CD4-positive, alpha-beta T cell treated with Interleukin-15 for 1 hour (primary cell): ENCODE results near the gene ANTXRL.
"Not testable (repeated sequence)": the region's sequence is repeated elsewhere in the genome, so short reads cannot be mapped to it uniquely, and the experiment has no call there.

Source experiments
- DNase-seq: peaks from one replicate; pipeline ENCODE4 v3.0.0-alpha.2; 2020

The ANTXRL gene

DNA sequence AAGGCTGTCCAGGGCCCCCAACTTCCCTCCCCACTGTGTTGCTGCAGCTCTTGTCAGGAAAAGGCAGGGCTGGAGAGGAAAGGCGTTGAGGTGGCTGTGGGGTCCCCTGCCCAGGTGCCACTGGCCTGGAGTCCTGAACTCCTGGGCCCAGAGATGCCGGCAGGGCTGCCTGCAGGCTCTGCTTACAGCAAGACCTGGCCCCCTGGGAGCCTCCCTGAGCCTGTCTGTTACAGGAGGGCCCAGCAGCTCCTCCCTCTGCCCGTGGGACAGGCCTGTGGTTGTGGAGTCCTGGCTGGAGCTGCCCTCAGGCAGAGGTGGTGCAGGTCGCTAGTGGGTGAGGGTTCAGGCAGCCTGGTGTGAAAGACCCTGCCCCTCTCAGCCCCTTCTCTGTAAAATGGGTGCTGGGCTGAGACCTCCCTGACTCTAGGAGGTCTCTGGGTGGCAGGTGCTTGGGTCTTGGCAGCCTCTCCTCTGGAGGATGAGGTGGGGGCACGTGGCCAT lies 9.9 kb downstream of the ANTXRL start:
- no peak for DNase-seq

DNA sequence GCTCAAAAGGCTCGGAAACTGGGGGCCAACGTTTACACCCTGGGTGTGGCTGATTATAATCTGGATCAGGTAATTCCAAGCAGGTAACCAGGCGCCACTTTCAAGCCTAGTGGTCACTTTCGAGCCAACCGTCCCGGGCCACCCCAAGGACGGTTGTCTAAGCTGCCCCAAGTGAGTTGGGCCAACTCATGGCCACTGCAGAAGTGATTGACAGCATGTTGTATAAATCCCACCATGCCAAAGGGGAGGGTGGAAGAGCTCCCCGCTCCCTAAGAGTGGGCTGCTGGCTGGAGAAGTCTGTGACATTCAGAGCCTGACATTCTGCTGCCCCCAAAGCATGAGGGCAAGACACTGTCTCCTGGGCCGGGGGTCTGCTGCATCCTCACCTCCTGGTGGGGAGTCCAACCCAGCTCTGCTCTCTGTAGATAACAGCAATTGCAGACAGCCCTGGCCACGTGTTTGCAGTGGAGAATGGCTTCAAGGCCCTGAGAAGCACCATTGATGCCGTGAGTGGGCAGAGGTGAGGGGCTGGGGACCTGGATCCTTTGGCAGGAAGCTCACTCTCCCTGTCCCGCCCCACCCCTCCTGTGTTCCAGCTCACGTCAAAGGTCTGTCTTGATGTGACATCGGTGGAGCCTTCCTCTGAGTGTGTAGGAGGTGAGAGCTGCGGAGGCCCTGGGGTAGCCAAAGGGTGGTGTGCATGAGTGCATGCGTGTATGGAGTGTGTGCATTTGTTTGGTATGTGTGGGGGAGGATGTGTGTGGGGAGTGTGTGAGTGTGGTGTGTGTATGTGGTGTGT lies 10.8 kb downstream of the ANTXRL start:
- peak; percentile 32 for DNase-seq

GRCh38 chr10:46298477-46299285 lies 11.9 kb downstream of the ANTXRL start:
- DNase-seq = no peak

- DNase-seq = no peak
Measured at GRCh38 chr10:46299286-46299535, 12.4 kb downstream of the ANTXRL start.

GRCh38 chr10:46299536-46300369 lies 13.0 kb downstream of the ANTXRL start:
- no peak for DNase-seq

- DNase-seq = not testable (repeated sequence)
Measured at GRCh38 chr10:46300370-46300711, 13.5 kb downstream of the ANTXRL start.

DNA sequence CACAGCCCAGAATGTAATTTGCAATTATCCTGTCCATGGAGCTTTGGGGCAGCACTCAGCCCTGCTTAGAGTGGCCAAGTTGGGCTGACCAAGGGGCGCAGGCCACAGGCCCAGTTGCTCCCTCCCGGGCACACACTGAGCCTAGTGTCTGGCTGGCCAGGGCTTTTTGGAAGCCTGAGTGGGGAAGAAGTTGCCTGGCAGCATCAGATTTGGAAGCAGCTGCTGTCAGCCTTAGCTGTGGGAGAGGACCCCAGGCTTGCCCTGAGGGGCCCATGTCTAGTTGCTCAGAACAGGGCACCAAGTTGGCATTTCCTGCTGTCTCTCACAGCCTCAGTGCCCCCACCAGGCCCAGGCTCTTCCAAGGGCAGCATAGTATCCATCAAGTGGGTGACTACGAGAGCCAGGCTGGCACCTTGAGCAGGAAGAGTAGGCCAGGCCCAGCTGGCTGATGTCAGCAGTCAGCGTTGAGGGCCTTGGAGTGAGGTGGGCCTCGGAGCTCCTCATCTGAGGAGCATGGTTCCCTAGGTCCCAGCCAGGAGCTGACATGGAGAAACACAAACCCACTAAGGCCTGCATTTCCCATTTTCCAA lies 14.4 kb downstream of the ANTXRL start:
- DNase-seq = no peak

- no peak for DNase-seq
Measured at GRCh38 chr10:46301721-46302479, 15.1 kb downstream of the ANTXRL start.

DNA sequence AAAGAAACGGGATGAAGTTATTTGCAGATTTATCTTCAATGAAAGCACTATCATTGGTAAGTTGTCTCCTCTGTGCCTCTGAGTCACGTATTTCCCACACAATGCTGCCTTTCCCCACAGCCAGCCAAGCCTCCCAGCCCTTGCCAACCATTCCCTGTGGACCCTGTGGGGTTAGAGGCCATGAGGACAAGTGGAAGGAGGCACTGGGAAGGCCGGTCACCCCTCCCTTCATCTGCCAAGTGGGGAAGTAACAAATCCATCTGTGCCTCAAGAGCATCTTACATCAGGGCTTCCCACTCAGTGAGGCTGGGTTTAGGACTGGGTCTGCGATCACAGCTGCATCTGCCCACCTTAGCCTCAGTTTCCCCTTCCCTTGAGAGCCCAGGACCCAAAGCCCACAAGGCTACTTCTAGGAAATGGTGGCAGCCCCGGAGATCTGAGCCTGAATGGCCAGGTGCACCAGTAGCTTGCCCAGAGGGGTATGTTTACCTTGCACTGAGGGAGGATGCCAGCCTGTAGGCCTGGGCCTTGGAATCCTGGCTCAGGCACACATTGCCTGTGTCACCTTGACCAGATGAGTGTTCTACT lies 16.1 kb downstream of the ANTXRL start:
- DNase-seq = not testable (repeated sequence)

DNA sequence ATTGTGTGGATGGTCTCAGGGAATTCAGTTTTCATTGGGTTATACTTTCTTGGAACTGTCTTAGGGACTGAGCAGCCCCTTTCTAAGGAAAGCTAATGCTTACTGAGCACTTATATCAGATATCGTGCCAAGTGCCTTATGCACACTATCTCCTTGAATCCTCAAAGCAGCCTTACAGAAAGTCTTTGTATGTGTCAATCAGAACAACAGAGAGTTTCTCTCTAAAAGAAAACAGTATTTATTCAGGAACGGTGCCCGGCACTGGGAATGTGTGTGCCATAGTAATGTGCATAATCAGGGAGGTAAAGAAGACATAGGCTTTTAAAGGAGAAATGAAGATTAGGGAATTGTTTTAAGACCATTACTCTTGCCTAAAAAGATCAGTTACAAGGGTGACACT lies 17.3 kb downstream of the ANTXRL start:
- no peak for DNase-seq

GRCh38 chr10:46304671-46305070 lies 17.9 kb downstream of the ANTXRL start:
- not testable (repeated sequence) for DNase-seq

DNA sequence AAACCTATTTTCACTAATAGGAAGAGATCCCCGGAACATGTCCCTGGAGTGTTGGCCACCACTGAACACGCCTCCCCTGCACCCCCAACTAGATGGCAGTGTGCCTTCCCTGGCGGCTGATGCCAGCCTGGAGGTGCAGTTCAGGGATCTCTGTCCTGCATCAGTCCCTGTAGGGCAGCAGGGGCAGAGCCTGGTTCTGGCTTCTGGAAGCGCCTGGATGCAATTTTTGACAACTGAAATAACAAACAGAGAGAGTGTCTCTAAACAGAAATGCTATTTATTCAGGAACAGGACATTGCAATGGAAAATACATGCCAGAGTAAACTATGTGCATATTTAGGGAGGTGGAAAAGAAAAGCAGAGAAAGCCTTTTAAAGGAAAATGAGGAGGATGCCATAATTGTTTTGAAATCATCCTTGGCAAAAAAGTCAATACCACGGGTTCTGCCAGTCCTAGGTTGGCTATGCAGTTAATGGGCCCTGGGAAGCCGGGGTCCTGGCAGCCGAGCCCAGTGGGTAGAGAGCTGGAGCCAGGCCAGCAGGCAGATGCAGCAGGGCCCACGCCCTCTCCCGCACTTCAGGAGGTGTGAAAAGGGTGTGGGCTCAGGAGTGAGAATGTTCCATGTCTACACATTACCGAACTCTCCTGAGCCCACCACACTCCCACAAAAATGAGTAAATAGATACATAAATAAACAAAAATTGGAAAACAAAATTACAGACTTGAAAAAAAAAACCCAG lies 18.5 kb downstream of the ANTXRL start:
- no peak for DNase-seq

DNA sequence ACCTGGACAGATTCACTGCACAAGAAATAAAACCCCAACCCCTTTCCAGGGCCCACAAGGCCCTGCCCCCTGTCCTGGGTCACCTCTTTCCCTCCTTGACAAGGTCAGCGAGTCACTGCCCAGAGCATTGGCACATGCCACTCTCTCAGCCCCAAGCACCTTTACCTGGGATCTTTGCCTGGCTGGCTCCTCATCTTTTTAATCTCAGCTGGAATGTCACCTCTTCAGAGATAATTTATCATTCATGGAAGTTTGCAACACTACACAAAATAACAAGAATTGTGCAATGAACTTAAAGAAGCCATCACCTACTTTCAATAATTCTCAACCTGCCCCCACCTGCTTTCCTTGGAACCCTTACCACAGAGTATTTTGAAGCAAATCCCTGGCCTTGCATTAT lies 19.2 kb downstream of the ANTXRL start:
- no peak for DNase-seq

DNA sequence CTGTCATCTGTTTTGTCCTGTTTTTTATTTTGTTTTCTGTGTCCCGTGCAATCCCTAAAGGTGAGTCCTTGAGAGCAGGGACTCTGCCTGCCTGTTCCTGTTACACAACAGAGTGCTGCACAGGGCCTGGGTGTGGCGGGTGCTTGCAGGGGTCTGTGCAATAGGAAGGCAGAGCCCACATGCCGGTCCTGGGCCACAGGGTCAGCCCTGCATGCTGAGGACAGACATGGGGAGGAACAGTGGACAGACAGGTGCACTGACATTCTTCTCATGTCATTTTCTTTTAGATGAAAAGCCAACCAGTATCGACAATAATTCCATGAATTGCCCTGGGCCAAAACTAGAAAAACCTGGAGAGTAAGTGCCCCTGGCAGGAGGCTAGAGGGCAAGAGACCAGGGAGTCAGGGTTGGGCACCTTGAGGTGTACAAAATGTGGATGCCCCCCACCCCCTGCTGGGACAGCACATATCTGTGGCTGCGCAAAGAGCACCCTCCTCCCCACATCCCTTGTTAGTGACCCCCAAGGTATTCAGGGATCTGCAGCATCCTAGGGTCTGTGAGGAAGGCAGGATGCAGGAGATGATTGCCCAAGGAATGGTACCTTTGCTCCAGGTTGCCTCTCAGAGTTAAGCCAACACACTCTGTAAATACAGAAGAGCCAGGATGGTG lies 19.9 kb downstream of the ANTXRL start:
- DNase-seq = no peak

DNA sequence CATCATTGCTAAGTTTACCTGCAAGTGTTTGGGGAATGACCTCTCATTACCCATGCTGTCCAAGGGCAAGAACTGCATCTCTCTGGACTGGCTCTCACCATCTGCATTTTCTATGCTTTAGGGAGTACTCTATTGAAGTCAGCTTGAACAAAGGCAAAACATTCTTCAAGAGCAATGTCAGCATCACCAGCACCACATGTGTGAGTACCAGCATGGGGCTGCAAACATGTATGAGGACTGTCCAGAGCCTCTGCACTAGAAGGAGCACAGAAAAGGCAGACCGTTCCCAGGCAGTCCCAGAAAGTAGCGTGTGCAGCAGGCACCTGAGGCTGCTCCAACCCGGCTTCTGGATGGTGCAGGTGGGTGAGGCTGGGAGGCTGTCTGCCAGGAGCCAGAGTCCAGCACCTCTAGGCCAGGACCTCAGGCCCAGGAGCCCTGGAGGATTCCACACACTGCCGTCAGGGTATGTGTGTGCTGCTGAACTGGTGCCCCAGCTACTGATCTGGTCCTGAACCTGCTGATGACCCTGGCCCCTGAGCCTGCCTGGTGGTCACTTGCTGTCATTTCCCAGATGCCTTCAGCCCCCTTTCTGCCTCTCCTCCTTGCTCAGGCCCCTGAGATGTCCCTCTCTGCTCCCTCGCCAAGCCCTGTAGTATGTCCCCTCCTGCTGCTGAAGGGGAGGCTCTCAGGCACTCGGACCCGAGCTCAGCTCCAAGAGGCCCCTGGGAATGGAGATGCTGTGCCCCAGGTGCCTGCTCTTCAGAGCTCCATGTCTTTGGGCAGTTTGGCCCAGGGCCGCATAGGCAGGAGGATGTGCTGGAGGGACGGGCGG lies 20.7 kb downstream of the ANTXRL start:
- no peak for DNase-seq

DNA sequence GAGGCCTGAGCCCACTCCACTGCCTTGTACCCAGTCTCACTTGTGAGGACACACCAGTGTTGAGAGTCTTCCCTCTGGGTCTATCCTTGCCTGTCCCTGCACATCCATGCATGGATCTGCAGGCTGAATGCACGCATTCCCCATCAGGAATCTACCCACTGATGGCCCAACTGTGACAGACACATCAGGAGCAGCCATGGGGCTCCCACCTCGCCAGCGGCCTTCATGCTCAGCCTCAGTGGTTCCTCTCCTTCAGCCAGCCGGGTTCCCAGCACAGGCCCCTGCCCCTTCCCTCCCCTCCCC lies 21.3 kb downstream of the ANTXRL start:
- DNase-seq = no peak

DNA sequence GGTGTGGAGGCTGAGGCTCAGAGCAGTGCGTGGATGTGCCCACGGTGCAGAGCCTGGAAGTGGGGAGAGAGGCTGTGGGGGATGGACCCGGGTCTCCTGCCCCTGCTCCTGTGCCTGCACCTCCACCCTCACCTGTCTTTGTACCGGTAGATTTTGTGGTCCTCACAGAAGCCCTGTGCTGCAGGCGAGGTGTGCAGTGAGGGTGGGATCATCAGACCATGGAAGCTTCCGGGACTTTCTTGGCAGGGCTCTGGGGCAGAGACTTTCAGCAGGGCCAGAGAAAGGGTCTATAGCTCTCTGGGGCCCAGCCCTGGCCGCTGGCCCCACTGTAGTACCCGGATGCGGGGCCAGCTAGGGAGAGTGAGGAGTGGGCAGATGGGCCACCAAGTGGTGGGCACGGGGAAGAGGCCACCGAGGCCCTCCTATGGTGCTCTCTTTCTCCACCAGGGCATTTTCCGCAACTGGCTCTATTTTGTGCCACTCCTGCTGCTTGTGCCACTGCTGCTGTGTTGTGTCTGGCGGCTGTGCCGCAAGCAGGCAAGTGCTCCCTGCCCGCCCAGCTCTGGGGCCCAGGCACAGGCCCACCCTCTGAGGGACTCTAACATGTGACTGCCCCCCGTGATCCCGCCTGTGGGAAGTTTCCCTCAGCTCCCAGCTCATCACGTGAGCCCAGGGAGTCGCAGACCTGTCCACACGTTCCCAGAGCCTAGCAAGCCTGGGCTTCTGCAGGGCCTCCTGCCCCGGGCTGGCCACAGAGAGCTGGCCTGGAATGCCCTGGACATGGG lies 22.1 kb downstream of the ANTXRL start:
- DNase-seq = no peak

GRCh38 chr10:46309511-46310142 lies 22.8 kb downstream of the ANTXRL start:
- no peak for DNase-seq

DNA sequence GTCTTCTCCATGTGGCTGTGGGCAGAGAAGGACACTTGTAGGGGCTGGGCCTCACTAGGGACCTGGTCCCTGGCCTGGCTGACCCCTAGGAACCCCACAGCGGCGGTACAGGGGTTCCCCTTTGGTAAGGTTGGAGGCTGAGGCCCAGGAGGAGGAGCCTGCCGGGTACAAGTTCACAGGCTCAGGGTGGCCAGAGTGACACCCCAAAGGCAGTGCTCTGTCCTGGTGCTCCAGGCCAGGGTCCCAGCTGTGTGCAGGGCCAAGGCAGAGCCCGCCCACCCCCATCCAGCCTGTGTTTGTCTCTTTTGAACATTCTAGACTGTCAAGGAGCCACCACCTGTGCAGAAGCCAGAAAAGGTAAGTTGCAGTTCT lies 23.3 kb downstream of the ANTXRL start:
- no peak for DNase-seq
